Fibroblast of mammary gland (primary cell): ENCODE data around the gene NEU2.

Experiments
- DNase-seq: peaks from one replicate; pipeline ENCODE4 v3.0.0-alpha.2; 2010; ENCODE audit warnings: low read depth
- H3K4me3 ChIP-seq: 2 replicates; pipeline ENCODE4 v1.5.1; 2011; ENCODE audit warnings: low read depth, mild to moderate bottlenecking, low read length, moderate library complexity; ENCODE audit not compliant: control insufficient read depth
- TF ChIP-seq, protein P1 (sequence below): conservative IDR thresholded peaks from 2 replicates; pipeline ENCODE4 v1.5.1; 2011; ENCODE audit warnings: low read depth, low read length, inconsistent platforms; ENCODE audit not compliant: control insufficient read depth, insufficient read depth

The NEU2 gene

GRCh38 chr2:233034091-233034882 is 1.8 kb downstream of the NEU2 start:
- TF ChIP-seq, protein P1, sequence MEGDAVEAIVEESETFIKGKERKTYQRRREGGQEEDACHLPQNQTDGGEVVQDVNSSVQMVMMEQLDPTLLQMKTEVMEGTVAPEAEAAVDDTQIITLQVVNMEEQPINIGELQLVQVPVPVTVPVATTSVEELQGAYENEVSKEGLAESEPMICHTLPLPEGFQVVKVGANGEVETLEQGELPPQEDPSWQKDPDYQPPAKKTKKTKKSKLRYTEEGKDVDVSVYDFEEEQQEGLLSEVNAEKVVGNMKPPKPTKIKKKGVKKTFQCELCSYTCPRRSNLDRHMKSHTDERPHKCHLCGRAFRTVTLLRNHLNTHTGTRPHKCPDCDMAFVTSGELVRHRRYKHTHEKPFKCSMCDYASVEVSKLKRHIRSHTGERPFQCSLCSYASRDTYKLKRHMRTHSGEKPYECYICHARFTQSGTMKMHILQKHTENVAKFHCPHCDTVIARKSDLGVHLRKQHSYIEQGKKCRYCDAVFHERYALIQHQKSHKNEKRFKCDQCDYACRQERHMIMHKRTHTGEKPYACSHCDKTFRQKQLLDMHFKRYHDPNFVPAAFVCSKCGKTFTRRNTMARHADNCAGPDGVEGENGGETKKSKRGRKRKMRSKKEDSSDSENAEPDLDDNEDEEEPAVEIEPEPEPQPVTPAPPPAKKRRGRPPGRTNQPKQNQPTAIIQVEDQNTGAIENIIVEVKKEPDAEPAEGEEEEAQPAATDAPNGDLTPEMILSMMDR, result no peak
- no peak overlapping the region for H3K4me3 ChIP-seq
- no peak for DNase-seq

- TF ChIP-seq, protein P1, result no peak
- no peak overlapping the region for H3K4me3 ChIP-seq
- no peak for DNase-seq
Measured at GRCh38 chr2:233035426-233036161, 3.1 kb downstream of the NEU2 start.

- TF ChIP-seq, protein P1, result no peak
- H3K4me3 ChIP-seq, result no peak overlapping the region
- DNase-seq, result no peak
Measured at GRCh38 chr2:233036162-233036838, 3.8 kb downstream of the NEU2 start.

- no peak overlapping the region for H3K4me3 ChIP-seq
- TF ChIP-seq, protein P1, result no peak
- peak; percentile 62 for DNase-seq
Measured at GRCh38 chr2:233037078-233037477, 4.6 kb downstream of the NEU2 start.

GRCh38 chr2:233039212-233039845 is 6.9 kb downstream of the NEU2 start:
- TF ChIP-seq, protein P1, result no peak
- DNase-seq, result no peak
- no peak overlapping the region for H3K4me3 ChIP-seq

DNA sequence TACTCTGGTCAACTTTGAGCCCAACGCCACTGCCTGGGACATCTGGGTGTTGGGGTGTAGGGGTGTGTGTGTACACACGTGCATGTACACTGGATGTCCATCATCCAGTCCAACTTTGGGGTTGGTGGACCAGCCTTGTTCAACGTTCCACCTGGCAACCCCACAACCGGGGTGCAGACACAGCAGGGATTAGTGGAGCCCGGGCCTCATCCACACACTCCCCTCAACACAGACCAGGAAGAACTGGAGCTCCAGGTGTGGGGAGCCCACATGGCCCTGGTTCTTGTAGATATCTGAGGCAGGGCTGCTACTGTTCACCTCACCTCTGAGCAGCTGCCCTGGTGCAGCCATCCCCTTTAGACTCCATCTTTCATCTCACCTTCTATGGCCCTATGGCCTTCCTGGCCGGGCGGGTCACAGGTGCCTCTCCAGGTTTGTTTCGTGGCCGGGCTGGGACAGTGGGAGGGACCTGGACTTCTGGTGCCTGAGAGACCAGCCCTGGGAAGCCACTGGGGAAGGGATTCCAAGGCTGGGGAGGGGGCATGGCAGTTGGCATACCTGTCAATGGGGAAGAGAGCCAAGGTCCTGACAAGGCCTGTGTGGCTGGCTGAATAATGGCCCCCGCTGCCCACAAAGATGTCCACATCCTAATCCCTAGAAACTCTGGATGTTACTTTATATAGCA is 7.5 kb downstream of the NEU2 start:
- no peak overlapping the region for H3K4me3 ChIP-seq
- TF ChIP-seq, protein P1, result no peak
- no peak for DNase-seq
